COLO829 (cell line): Measurements from ENCODE around the gene SSH2.

Source experiments
- DNase-seq: peaks from one replicate; pipeline ENCODE4 v3.0.0; 2012; ENCODE audit warnings: low spot score

Gene SSH2

GRCh38 chr17:29589524-29590410 lies 340.3 kb downstream of the SSH2 start, which contains the start of gene GIT1:
GIT1 (minus strand) TSS chr17:29589648; CDS start chr17:29589378, 270 bp downstream.
- DNase-seq: peak; percentile 74

DNA sequence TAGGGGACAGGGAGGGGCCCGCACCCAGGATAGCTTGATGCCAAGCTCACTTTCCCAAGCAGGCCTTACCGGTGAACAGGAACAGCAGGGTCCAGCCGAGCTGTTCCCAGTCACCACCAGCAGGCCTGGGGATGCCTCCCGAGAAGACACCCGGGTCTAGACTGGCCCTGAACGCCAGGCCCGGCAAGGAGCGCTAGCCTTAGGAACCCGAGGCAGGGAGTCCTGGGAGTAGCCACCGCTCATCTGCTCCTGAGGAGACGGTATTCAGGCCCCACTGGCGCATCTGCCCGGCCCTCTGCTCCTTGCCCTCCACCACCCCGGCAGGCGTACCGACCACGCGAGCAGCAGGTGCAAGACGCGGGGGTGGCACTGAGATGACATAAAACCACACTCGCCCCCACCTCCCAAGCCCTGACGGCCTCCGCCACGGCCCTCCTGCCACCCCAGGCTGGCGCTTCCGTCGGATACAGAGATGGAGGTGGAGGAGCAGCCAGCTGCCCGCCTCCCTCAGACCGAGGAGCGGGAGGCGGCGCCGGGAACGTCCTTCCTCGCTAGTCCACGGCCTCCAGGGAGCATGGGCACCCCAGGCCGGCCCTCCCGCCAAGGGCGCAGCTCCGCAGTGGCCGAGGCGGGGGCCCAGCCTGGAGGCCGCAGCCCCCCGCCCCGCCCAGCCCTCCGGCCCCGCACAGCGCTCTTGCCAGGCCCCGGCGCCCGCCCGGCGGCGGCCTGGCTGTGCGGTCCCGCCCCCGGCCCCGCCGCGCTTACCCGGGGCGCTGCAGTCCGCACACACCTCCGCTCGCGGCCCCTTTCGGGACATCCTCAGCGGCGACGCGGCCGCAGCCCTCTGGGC lies 341.2 kb downstream of the SSH2 start:
- no peak for DNase-seq

- DNase-seq: no peak
Observed at GRCh38 chr17:29588017-29588561, 341.9 kb downstream of the SSH2 start.

- no peak for DNase-seq
Observed at GRCh38 chr17:29587591-29587990, 342.4 kb downstream of the SSH2 start.

DNA sequence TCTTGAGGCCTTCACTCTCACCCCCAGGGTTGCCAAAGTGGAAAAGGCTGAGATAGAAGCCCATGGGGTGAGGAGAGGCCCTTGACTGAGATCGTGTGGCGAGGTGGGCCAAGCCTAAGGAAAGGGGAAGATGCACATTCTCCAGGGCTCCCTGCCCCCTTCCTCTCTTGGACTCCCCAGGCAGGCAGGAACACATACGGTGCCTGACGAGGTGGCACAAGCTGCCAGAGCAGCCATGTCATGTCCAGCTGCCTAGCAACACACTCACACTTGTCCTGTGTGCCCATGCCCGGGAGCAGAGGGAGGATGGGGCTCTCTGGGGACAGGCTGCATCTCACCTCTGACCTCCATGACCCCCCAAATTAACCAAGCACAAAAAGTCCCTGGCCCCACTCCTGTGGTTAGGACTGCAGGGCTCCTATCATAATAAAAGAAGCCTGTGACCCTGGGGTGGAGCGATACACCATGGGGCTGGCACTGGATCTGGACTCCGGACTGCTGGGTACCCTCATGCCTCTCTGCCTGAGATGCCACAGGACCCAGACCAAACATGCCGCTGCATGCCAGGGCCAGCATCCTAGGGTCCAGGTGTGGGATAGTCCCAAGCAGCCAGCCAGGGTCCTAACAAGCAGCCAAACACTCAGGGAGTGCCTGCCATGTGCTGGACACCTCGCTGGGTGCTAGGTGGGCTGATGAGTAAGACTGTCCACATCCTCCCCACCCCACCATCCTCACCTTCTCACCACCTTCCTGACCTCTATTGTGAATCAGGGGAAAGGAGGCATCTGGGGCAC lies 343.2 kb downstream of the SSH2 start:
- DNase-seq: no peak

- DNase-seq: no peak
Observed at GRCh38 chr17:29585080-29585751, 344.8 kb downstream of the SSH2 start.

DNA sequence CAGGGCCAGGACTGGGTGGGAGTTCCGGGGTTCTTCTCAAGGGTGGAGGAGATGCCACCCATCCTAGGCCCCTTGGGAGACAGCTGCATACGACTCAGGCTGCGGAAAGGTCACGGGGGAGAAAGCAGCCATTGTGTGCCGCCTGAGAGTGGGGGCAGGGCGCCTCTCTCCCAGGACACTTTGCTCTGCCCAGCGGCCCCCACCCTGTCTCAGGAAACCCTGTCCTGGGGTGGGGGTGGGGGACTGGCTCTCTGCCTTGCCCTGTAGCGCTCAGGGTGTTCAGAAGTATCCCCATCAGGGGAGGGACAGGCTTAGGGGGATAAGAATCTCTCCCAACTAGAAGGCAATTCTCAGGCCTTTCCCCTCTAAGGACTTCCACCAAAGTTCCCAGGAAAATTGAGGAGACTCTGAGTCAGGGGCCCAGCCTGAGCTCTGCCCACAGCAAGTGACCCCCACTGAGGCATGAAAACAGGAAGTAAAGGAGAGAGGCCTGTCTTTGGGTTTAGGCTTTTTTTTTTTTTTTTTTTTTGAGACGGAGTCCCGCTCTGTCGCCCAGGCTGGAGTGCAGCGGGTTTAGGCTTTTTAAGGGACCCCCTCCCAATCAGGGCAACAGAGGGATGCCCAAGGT lies 345.5 kb downstream of the SSH2 start:
- peak; percentile 78 for DNase-seq

DNA sequence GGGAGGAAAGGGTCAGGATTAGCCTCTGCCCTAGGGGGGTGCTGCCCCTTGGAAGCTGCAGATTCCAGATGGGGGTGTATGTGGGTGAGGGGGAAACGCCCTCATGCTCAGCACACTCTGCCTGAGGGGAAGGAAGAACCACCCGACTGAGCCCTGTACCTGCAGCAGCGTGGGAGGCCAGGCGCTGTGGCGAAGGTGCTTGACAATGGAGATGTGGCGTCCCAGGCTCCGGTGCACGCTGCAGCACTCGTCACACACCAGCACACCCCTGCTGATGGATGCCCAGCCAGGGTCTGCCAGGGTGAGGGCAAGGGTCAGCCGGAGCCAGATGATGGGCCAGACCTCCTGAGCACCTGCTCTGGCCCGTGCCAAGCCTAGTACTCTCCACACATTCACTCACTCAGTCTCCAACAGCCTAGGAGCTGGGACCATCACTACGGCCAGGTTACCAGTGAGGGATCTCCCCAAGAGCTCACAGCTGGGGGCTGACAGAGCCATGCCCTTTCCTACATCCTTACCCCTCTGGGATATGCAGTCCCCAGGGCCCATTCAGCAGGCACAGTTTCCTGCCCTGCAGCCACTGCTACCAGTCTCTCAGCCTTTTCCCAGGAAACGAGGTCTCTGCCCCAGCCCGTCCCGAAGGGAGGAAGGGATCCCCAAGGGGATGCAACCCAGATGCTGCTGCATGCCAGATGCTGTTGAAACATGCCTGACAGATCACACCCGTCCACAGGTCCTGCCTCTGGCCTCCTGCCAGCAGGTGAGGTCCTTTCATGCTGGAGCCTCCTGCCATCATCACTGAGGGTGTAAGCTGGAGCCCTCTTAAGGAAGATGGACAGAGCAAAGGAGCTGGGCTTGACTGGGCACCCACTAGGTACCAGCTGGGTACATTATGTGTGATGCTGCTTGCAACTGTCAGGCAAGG lies 346.4 kb downstream of the SSH2 start:
- DNase-seq: no peak

DNA sequence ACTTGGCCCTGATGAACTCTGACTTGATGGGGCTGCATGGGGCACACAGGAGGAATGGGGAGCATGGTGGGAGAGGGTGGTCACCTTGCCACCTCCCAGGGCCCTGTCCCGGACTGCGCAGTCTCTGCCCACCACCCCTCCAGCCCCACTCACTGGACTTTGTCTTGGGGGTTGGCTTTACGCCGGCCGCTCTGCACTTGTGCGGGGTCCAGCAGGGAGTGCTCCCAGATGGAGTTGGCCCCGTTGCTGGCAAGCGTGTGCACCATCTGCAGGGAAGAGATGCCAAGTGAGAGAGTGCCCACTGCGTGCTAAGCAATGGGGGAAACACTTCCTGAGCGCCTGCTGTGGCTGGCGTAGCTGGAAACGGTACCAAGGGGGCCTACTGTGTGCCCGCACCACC lies 347.3 kb downstream of the SSH2 start:
- no peak for DNase-seq

GRCh38 chr17:29582254-29582765 lies 347.7 kb downstream of the SSH2 start:
- DNase-seq: no peak

DNA sequence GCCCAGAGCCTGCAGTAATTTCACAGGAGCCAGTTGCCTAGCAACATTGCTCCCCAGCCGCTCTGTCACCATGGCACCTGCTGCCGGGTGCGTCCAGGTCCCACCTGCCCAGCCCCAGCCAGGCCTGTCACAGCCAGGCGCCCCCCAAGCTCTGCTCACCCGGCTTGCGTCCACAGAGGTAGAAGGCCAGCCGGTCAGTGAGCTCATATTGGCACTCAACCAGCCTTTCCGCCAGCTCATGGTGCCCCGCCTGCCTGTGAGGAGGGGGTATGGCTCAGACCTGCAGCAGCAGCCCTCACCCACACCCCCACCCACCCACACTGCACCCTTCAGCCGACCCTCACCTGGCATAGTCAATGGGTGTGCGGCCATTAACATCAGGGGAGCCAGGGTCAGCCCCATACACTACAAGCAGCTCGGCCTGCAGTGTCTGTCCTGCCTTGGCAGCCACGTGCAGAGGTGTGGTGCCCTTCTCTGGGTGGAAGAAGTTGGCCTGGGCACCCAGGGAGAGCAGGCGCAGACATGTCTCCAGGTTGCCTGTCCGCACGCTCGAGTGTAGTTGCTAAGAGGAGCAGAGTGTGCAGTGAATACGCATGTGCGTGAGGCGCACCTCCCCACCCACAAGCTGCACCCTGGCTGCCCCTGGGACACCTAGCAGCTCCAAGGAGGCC lies 348.3 kb downstream of the SSH2 start:
- no peak for DNase-seq

DNA sequence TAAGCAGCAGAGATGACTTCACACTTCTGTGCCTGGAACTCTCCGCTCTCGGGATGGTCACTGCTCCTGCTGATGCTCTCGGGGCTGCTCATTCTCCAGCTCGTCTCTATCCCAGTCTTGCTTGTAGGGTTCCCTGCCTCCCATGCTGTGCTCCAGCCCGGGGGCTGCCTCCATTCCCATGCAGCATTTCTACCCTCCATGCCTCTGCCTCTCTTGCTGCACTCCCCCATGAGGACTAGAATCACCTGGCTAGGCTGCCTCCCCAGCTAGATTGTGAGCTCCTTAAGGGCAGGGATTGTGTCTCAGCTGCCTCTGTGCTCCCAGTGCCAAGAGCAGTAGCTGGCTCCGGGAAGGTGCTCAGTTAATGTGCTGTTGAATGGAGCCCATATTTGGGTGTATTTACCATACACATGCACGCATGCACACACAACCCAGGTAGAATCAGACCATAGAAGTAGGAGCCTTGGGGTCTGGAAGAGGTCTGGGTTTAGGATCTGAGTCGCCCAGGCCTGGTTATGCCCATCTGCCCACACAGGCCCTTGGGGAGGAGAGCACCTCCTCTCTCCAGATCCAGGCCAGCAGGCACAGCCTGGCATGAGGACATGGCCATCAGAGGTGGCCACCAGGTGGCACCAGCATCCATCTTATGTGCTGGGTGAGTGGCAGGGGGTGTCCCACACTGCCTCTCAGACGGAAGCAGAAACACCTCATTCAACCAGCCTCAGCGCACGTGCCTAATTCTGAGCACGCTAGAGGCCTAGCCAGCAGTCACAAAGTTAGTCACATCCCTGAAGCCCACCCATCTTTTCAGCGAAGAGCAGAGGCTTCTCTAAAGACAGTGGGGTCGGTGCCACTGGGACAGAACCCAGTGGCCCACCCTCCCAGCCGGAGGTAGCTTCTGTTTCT lies 349.9 kb downstream of the SSH2 start:
- peak; percentile 90 for DNase-seq

DNA sequence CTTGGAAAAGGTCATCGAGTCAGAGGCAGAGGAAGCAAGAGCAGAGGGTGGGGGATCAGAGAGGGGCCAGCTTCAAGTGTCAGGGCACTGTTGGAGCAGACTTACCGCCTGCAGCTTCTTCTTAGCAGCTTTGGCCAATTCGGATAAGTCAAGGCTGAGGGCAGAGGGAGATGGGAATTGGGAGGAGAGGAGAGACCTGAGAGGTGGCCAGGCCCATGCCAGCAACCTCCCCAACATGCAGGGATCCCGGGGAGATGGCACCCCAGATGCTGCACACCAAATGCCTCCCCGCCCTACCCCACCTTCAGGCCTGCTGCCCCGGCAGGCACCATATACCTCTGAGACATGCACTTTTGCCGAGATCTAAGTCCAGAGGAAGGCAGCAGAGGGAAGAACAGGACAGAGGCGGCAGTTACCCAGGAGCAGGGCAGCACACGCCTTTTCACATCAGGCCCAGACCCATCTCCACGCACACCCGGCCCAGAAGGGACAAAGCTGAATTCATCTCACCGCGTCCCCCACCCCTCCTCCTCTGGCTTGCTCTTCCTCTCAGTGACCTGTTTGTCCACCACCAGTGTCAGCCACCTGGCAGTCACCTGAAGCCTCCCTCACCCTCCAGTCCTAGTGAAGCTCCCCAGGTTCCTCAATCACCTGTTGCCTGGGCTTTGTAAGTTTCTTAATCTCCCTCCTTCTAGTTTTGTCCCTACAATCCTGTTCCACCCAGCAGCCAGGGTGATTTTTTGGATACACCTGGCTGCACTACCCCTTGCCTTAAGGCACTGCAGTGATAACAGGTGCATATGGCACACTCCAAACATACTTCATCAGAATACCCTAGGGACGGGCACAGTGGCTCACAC lies 351.2 kb downstream of the SSH2 start:
- no peak for DNase-seq

- no peak for DNase-seq
Observed at GRCh38 chr17:29577385-29578211, 352.4 kb downstream of the SSH2 start.

- no peak for DNase-seq
Observed at GRCh38 chr17:29577001-29577370, 353.0 kb downstream of the SSH2 start.
